ENCODE data around the gene NPY.

- TF ChIP-seq CTCF (IDR thresholded peaks at IDR 0.05) (no peak), POLR2A (IDR thresholded peaks at IDR 0.05) (no peak)
Measured at GRCh38 chr7:24337180-24337579, 53.2 kb downstream of the NPY start.
